ENCODE data around the gene BCL2L2. TPM values are rescaled to one million over a fixed set of nuclear protein-coding genes. Genes with fewer than 3 reads are reported as not detected.

BCL2L2 gene
- total RNA-seq, 1 experiment from 2014 or later: 18.2 TPM

Other genes with a start within 250 kb of the BCL2L2 start
- 17.9 to 18.8 TPM (median 18.8 TPM) in 3 replicates for gene CDH24, start 249.3 kb upstream of the BCL2L2 start, total RNA-seq (2021)
- gene ACIN1, start 211.7 kb upstream of the BCL2L2 start, total RNA-seq (2021): 196 to 229 TPM (median 204 TPM) in 3 replicates
- 67.8 to 81.3 TPM (median 71.3 TPM) in 3 replicates for gene C14orf119, start 211.3 kb upstream of the BCL2L2 start, total RNA-seq (2021)
- gene CIROP, start 201.8 kb upstream of the BCL2L2 start, total RNA-seq (2021): 0.07 to 0.11 TPM in 2 of 3 replicates, not detected in the other
- gene CEBPE, start 187.6 kb upstream of the BCL2L2 start, total RNA-seq (2021): not detected in 3 replicates
- gene SLC7A8, start 123.2 kb upstream of the BCL2L2 start, total RNA-seq (2021): 200 to 207 TPM (median 201 TPM) in 3 replicates
- 0.27 to 0.55 TPM (median 0.46 TPM) in 3 replicates for gene RNF212B, start 68.9 kb upstream of the BCL2L2 start, total RNA-seq (2021)
- gene HOMEZ, start 20.7 kb upstream of the BCL2L2 start, total RNA-seq (2021): 9.4 to 10.7 TPM (median 10.1 TPM) in 3 replicates
- gene PPP1R3E, start 4.0 kb upstream of the BCL2L2 start, total RNA-seq (2021): 4.1 to 7.4 TPM (median 5.9 TPM) in 3 replicates
- gene PABPN1, start 14.6 kb downstream of the BCL2L2 start, total RNA-seq (2021): 290 to 321 TPM (median 295 TPM) in 3 replicates
- 42.3 to 52.4 TPM (median 51.4 TPM) in 3 replicates for gene SLC22A17, start 46.1 kb downstream of the BCL2L2 start, total RNA-seq (2021)
- gene EFS, start 58.3 kb downstream of the BCL2L2 start, total RNA-seq (2021): 35.3 to 47.4 TPM (median 43.5 TPM) in 3 replicates
- 0.24 TPM in 1 of 3 replicates, not detected in the others for gene IL25, start 66.0 kb downstream of the BCL2L2 start, total RNA-seq (2021)
- 0.24 to 0.41 TPM (median 0.39 TPM) in 3 replicates for gene CMTM5, start 70.2 kb downstream of the BCL2L2 start, total RNA-seq (2021)
- gene MYH6, start 101.4 kb downstream of the BCL2L2 start, total RNA-seq (2021): 0.09 to 0.14 TPM (median 0.09 TPM) in 3 replicates
- 0.02 TPM in 1 of 3 replicates, not detected in the others for gene MYH7, start 128.8 kb downstream of the BCL2L2 start, total RNA-seq (2021)
- gene NGDN, start 162.9 kb downstream of the BCL2L2 start, total RNA-seq (2021): 37.4 to 45.5 TPM (median 43.3 TPM) in 3 replicates
- gene ZFHX2, start 244.9 kb downstream of the BCL2L2 start, total RNA-seq (2021): 16.4 to 26.2 TPM (median 25.7 TPM) in 3 replicates
- 20.0 to 26.2 TPM (median 25.4 TPM) in 3 replicates for gene THTPA, start 249.4 kb downstream of the BCL2L2 start, total RNA-seq (2021)

Data from WTC11 (cell line).